GM23248 (cell line): Measurements from ENCODE around the gene CCM2. TPM values are rescaled to one million over a fixed set of nuclear protein-coding genes. Genes with fewer than 3 reads are reported as not detected.

Experiments used
- DNase-seq: peaks from one replicate; pipeline ENCODE4 v3.0.0-alpha.2; 2015
- H2AFZ ChIP-seq: fragments of 200-600 bp; sonication (generic); 2 replicates; pipeline ENCODE4 v1.6.1; 2016; ENCODE audit warnings: antibody characterized with exemption
- H3F3A ChIP-seq: fragments of 200-600 bp; sonication (generic); 2 replicates; pipeline ENCODE4 v1.6.1; 2016; ENCODE audit warnings: mild to moderate bottlenecking, antibody characterized with exemption, mixed run types; ENCODE audit not compliant: insufficient read depth
- H3K27ac ChIP-seq: fragments of 200-600 bp; sonication (generic); 2 replicates; pipeline ENCODE4 v1.5.1; 2016; ENCODE audit warnings: mild to moderate bottlenecking
- H3K27me3 ChIP-seq: fragments of 200-600 bp; sonication (generic); replicated peaks from 2 replicates; pipeline ENCODE4 v1.6.1; 2016; ENCODE audit warnings: mild to moderate bottlenecking; ENCODE audit not compliant: insufficient read depth
- H3K36me3 ChIP-seq: fragments of 200-600 bp; sonication (generic); 2 replicates; pipeline ENCODE4 v1.6.1; 2016; ENCODE audit warnings: low read depth, mild to moderate bottlenecking
- H3K4me1 ChIP-seq: fragments of 200-600 bp; sonication (generic); 2 replicates; pipeline ENCODE4 v1.6.1; 2016; ENCODE audit warnings: mild to moderate bottlenecking; ENCODE audit not compliant: insufficient read depth
- H3K4me2 ChIP-seq: fragments of 200-600 bp; sonication (generic); one replicate; pipeline ENCODE4 v1.6.1; 2016; ENCODE audit warnings: mild to moderate bottlenecking; ENCODE audit not compliant: unreplicated experiment
- H3K4me3 ChIP-seq: fragments of 200-600 bp; sonication (generic); 2 replicates; pipeline ENCODE4 v1.5.1; 2016; ENCODE audit warnings: mild to moderate bottlenecking
- H3K79me2 ChIP-seq: fragments of 200-600 bp; sonication (generic); 2 replicates; pipeline ENCODE4 v1.6.1; 2016; ENCODE audit warnings: mild to moderate bottlenecking; ENCODE audit not compliant: insufficient read depth
- H3K9ac ChIP-seq: fragments of 200-600 bp; sonication (generic); 2 replicates; pipeline ENCODE4 v1.6.1; 2016; ENCODE audit warnings: mild to moderate bottlenecking
- H3K9me2 ChIP-seq: fragments of 200-600 bp; sonication (generic); 2 replicates; pipeline ENCODE4 v1.6.1; 2016; ENCODE audit warnings: mixed run types, mild to moderate bottlenecking, moderate library complexity; ENCODE audit not compliant: insufficient read depth
- H3K9me3 ChIP-seq: fragments of 200-600 bp; sonication (generic); one replicate; pipeline ENCODE4 v1.6.1; 2017; ENCODE audit warnings: low read depth
- H4K20me1 ChIP-seq: fragments of 200-600 bp; sonication (generic); 2 replicates; pipeline ENCODE4 v1.6.0; 2016; ENCODE audit not compliant: insufficient read depth
- EZH2 ChIP-seq: fragments of 200-600 bp; sonication (generic); IDR thresholded peaks from 2 replicates; pipeline ENCODE4 v1.6.1; 2018; ENCODE audit warnings: antibody characterized with exemption, mild to moderate bottlenecking; ENCODE audit not compliant: insufficient read depth, poor library complexity, severe bottlenecking
- EZH2phosphoT487 ChIP-seq: fragments of 200-600 bp; sonication (generic); IDR thresholded peaks from 2 replicates; pipeline ENCODE4 v1.6.1; 2018; ENCODE audit warnings: antibody characterized with exemption, moderate library complexity, mild to moderate bottlenecking, low read depth; ENCODE audit not compliant: insufficient read depth
- WGBS, 2 experiments: methylation state at CpG; one replicate each; pipeline ENCODE4 v1.1.6; 2015 to 2017; ENCODE audit warnings: low lambda C conversion rate in 2 of 2, low coverage in 1 of 2; ENCODE audit errors: missing lambda C conversion rate in 2 of 2; 5-methylcytosine and 5-hydroxymethylcytosine counted together
- in situ Hi-C: fragments of 300-500 bp; cut with MboI; formaldehyde crosslinking; loops from 2 replicates; pipeline ENCODE4 v1.15.0; 2020
- polyA plus RNA-seq: library from polyadenylated mRNA; unstranded; fragments of >200 nt; fragmentation: Nextera tagmentation; extraction: Ambion mirVana; gene quantifications from 2 replicates; pipeline ENCODE4 v1.2.1, GENCODE V29; 2016
- total RNA-seq: library from RNA; depleted of rRNA; stranded (reverse); fragments of >200 nt; shearing (Covaris generic); gene quantifications from 2 replicates; pipeline ENCODE4 v1.2.3, GENCODE V29; 2014

CCM2 gene
- total and polyA plus RNA-seq, 2 experiments from 2014 or later = 63.8 to 69.3 TPM

DNA sequence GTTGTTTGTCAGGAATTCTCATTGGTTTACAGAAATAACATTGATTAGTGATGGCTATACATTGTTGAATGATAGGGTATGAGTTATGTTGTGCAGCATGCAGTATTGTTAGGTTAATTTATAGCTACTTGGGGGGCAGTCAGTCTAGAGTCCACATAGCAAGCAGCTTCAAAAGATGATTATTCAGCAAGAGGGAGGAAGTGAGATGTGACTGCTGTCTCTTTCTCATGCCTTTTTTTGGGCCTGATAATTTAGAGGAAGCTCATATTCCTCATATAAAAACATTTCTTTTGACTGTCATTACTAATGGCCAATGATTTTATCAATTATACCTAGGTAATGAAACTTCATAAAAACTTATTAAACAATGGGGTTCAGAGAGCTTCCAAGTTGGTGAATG is 114.9 kb downstream of the CCM2 start:
- H3K4me2 ChIP-seq = no peak overlapping the region
- peaks cover 15% of the 10 kb centered on the region for H3K79me2 ChIP-seq
- H3K27me3 ChIP-seq = no peaks in the 10 kb centered on the region
- no peak for DNase-seq
- TF ChIP-seq EZH2 (no peak), EZH2phosphoT487 (no peak)
- H3K9me3 ChIP-seq = no peaks in the 10 kb centered on the region
- H3K4me3 ChIP-seq = no peak overlapping the region
- no peak overlapping the region for H2AFZ ChIP-seq
- H3K9ac ChIP-seq = no peak overlapping the region
- H3K27ac ChIP-seq = no peak overlapping the region
- no peaks in the 10 kb centered on the region for H3K9me2 ChIP-seq
- H3K36me3 ChIP-seq = no peaks in the 10 kb centered on the region
- 0 out of 2 replicates have a peak, but pooled peaks cover 3% of the 10 kb centered on the region for H3F3A ChIP-seq
- no peaks in the 10 kb centered on the region for H4K20me1 ChIP-seq
- in situ Hi-C loops = loop anchor here (25.0 kb wide), 1 partner anchor 528 kb away; the partner anchor contains the start of gene TMED4
- peaks cover 7% of the 10 kb centered on the region for H3K4me1 ChIP-seq

GRCh38 chr7:45116048-45116447 is 116.0 kb downstream of the CCM2 start:
- TF ChIP-seq EZH2phosphoT487 (no peak), EZH2 (no peak)
- WGBS, 2 experiments = 75 to 79% methylated on average over 1 of the region's 1 CpG

DNA sequence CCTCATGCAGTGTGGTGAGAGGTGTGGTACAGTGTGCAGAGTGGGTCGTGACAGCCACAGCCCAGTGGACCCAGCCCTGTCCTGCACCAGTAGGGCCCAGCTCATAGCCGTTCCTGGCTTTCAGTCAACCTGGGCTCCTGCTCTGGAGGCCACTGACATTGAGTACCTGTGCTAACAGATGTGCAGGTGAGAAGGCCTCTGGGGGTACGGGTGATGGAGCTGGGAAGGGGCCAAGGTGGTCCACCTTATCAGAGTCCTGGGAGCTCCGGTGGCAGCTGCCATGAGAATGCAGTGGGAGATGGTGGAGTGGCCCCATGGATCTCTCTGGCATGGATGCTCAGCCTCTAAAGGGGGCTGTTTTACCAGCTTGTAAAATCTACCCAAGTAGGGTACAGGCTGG is 117.6 kb downstream of the CCM2 start:
- H3K27me3 ChIP-seq = no peaks in the 10 kb centered on the region
- TF ChIP-seq EZH2 (no peak), EZH2phosphoT487 (no peak)
- H3K36me3 ChIP-seq = no peaks in the 10 kb centered on the region
- H3K4me2 ChIP-seq = no peak overlapping the region
- DNase-seq = no peak
- no peak overlapping the region for H3K27ac ChIP-seq
- H3K4me3 ChIP-seq = no peak overlapping the region
- 36 to 45% methylated on average over 4 of the region's 4 CpGs for WGBS, 2 experiments
- H3K9ac ChIP-seq = no peak overlapping the region
- no peak overlapping the region for H2AFZ ChIP-seq
- H3F3A ChIP-seq = no peaks in the 10 kb centered on the region
- in situ Hi-C loops = loop anchor here (25.0 kb wide), 1 partner anchor 530 kb away; the partner anchor contains the start of gene TMED4
- no peaks in the 10 kb centered on the region for H3K79me2 ChIP-seq
- H3K4me1 ChIP-seq = peaks cover 2% of the 10 kb centered on the region
- H3K9me2 ChIP-seq = no peaks in the 10 kb centered on the region
- no peaks in the 10 kb centered on the region for H3K9me3 ChIP-seq
- H4K20me1 ChIP-seq = no peaks in the 10 kb centered on the region

More at GRCh38 chr7:45116048-45116447, 116.0 kb downstream of the CCM2 start:
- Histone ChIP-seq H3K4me3 (no peak overlapping the region), H3K4me1 (peaks cover 7% of the 10 kb centered on the region), H3F3A (0 out of 2 replicates have a peak, but pooled peaks cover 3% of the 10 kb centered on the region), H3K9me2 (no peaks in the 10 kb centered on the region), H3K27ac (no peak overlapping the region), H3K27me3 (no peaks in the 10 kb centered on the region), H2AFZ (no peak overlapping the region), H3K36me3 (no peaks in the 10 kb centered on the region), H3K4me2 (no peak overlapping the region), H3K79me2 (peaks cover 4% of the 10 kb centered on the region), H4K20me1 (no peaks in the 10 kb centered on the region), H3K9me3 (no peaks in the 10 kb centered on the region), H3K9ac (no peak overlapping the region)
- DNase-seq = no peak
- in situ Hi-C loops = loop anchor here (25.0 kb wide), 1 partner anchor 529 kb away; the partner anchor contains the start of gene TMED4

- Histone ChIP-seq H3K4me1 (no peaks in the 10 kb centered on the region), H3K9me3 (no peaks in the 10 kb centered on the region), H3K4me3 (no peak overlapping the region), H3K4me2 (no peak overlapping the region), H3K27ac (no peak overlapping the region), H3K9me2 (no peaks in the 10 kb centered on the region), H3K79me2 (no peaks in the 10 kb centered on the region), H4K20me1 (no peaks in the 10 kb centered on the region), H2AFZ (no peak overlapping the region), H3K36me3 (no peaks in the 10 kb centered on the region), H3F3A (no peaks in the 10 kb centered on the region), H3K9ac (no peak overlapping the region), H3K27me3 (no peaks in the 10 kb centered on the region)
- in situ Hi-C loops = loop anchor here (25.0 kb wide), 1 partner anchor 531 kb away; the partner anchor contains the start of gene TMED4
- TF ChIP-seq EZH2 = no peak
- no peak for TF ChIP-seq EZH2phosphoT487
- DNase-seq = no peak
- 44 to 46% methylated on average over 4 of the region's 4 CpGs for WGBS, 2 experiments
Measured at GRCh38 chr7:45118292-45118691, 118.3 kb downstream of the CCM2 start.
